Activated CD4-positive, alpha-beta T cell treated with anti-CD3 and anti-CD28 coated beads, Interleukin-2, amount 50 U/mL, for 16 hours (primary cell): Measurements from ENCODE around the gene KRTAP10-5.
"Not testable (repeated sequence)": the region's sequence is repeated elsewhere in the genome, so short reads cannot be mapped to it uniquely, and the experiment has no call there.

Source experiments
- DNase-seq: peaks from one replicate; pipeline ENCODE4 v3.0.0-alpha.2; 2020

KRTAP10-5 gene

DNA sequence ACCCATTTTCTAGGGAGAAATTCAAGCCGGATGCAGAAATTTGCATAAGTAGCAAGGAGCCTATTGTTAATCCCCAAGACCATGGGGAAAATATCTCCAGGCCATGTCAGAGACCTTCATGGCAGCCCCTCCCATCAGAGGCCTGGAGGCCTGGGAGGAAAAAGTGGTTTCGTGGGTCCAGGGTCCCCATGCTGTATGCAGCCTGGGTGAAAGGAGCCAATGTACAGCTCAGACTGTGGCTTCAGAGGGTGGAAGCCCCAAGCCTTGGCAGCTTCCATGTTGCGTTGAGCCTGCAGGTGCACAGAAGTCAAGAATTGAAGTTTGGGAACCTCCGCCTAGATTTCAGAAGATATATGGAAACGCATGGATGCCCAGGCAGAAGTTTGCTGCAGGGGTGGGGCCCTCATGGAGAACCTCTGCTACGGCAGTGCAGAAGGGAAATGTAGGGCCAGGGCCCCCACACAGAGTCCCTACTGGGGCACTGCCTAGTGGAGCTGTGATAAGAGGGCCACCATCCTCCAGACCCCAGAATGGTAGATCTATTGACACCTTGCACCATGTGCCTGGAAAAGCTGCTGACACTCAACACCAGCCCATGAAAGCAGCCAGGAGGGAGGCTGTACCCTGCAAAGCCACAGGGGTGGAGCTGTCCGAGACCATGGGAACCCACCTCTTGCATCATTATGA, 29.9 kb upstream of the KRTAP10-5 start:
- DNase-seq = not testable (repeated sequence)

GRCh38 chr21:44609193-44609592, 28.8 kb upstream of the KRTAP10-5 start:
- no peak for DNase-seq

DNA sequence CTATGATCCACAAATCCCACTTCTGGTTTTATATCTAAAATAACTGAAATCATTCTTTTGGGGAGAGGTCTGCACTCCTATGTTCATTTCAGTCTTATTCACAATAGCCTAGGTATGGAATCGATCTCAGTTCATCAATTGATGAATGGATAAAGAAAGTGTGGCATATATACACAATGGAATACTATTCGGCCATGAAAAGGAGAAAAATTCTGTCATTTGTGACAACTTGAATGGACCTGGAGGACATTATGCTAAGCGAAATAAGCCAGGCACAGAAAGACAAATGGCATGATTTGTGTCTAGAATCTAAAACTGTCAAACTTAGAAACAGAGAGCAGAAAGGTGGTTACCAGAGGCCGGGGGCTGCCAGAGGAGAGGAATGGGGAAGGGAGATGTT, 26.1 kb upstream of the KRTAP10-5 start:
- no peak for DNase-seq

GRCh38 chr21:44603911-44604310, 23.5 kb upstream of the KRTAP10-5 start:
- no peak for DNase-seq

GRCh38 chr21:44603109-44603875, 22.9 kb upstream of the KRTAP10-5 start:
- DNase-seq = no peak

- DNase-seq = no peak
Measured at GRCh38 chr21:44602463-44602850, 22.1 kb upstream of the KRTAP10-5 start.

DNA sequence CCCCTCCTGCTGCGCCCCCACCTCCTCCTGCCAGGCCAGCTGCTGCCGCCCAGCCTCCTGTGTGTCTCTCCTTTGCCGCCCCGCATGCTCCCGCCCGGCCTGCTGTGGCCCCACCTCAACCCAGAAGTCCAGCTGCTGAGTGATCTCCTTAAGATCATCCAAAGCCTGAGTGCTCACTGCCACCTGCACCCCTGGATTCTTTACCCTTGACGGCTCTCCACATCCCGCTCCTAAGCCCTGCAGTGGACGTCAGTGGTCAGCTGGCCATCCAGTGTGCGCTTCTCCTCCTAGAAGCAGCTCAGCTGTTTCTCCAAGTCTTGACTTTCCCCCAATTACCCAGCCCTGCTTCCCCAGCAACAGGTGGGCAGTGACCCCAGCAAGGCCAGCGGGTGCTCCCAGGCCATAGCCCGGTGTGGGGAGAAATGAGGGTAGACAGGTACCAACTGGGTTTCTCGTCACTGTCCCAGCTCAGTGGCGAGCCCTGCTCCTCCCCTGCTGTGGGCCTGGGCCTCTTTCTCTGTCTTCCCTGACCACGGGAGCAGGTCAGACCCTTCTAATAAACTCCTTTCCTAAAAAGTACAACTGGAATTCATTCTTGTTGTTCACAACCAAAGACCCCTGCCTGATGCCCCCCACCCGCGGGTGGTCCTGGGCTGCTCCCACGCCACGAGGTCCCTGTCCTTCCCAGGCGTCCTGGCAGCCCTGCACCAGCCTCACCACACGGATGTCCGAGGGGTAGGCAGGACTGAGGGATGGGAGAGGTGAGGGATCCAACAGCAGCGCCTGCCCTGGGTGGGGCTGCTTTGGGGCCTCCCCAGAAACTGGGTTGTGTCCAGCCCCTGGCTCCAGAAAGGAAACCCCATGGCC, 21.4 kb upstream of the KRTAP10-5 start:
- DNase-seq = no peak

DNA sequence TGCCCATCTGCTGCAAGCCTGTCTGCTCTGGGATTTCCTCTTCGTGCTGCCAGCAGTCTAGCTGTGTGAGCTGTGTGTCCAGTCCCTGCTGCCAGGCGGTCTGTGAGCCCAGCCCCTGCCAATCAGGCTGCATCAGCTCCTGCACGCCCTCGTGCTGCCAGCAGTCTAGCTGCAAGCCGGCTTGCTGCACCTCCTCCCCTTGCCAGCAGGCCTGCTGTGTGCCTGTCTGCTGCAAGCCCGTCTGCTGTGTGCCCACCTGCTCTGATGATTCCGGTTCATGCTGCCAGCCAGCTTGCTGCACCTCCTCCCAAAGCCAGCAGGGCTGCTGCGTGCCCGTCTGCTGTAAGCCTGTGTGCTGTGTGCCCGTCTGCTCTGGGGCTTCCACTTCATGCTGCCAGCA, 20.7 kb upstream of the KRTAP10-5 start:
- not testable (repeated sequence) for DNase-seq

GRCh38 chr21:44600118-44600978, 19.9 kb upstream of the KRTAP10-5 start, which contains the start of gene KRTAP10-7:
Gene KRTAP10-7 (plus strand): TSS chr21:44600597. CDS start chr21:44600622, 25 bp downstream.
- not testable (repeated sequence) for DNase-seq

GRCh38 chr21:44599264-44600029, 19.0 kb upstream of the KRTAP10-5 start:
- DNase-seq = no peak

- no peak for DNase-seq
Measured at GRCh38 chr21:44598061-44598460, 17.7 kb upstream of the KRTAP10-5 start.

DNA sequence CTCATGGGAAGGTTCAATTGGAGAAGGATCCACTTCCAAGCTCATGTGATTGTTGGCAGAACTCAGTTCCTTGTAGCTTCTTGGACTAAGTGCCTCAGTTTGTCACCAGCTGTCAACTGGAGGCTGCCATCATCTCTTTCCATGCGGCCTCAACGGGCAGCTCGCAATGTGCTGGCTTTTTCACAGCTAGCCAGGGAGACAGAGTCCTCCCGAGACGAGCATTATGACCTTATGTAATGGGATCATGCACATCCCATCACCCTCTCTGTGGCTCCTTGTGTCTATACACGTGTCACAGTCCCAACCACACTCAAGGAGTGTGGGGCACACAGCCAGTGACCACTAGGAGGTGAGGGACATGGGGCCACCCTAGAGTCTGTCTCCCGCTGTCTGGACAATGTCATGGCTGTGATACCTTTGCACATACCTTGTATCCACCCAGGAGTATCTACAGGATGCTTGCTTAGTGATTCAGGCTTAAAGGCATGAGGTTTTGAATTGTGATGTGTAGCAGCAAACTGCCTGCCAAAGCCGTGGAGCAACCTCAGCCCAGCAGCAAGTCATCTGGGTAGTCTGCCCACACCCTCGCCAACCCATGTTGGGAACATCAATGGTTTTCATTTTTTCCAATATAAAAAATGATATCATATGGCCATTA, 15.8 kb upstream of the KRTAP10-5 start:
- no peak for DNase-seq

DNA sequence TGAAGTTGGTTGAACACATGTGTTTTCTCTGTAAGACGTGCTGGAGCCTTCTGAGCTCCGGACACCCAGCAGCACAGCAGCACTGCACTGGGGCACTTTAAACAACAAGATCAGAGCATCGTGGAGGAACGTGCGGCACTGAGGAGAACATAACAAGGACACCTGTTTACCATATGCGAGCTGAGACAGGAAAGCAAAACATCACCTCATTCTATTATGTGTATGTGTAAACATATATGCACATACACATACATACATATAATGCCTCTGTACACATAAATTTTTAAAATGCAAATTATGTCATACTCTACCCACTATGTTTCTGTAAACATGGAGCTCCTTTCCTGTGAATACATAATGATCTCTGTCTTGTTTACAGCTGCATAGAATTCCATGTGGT, 15.1 kb upstream of the KRTAP10-5 start:
- no peak for DNase-seq

DNA sequence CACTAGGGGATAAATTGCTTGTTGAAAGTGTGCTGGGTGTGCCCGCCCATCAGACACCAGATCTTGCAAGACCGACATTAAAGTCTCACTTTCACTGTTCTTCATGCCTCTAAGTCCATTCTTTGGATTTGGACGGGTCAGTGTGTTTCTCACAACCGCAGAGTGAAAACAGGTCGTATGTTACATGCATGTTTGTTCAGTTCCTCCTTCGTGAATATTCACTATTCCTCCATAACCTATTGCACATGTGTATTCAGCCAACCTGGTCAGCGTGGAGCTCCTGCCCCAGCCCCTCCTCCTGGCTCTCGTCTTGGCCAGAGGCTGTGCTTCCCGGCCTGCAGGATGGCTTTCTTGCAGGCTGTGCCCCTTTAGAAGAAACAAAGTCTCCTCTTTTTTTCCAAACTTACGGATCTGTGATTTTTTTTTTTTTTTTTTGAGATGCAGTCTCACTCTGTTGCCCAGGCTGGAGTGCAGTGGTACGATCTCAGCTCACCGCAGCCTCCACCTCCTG, 14.1 kb upstream of the KRTAP10-5 start:
- DNase-seq = no peak

- DNase-seq = no peak
Measured at GRCh38 chr21:44593598-44594405, 13.4 kb upstream of the KRTAP10-5 start.

- no peak for DNase-seq
Measured at GRCh38 chr21:44592446-44593311, 12.3 kb upstream of the KRTAP10-5 start, which contains the start of gene KRTAP10-6. Gene KRTAP10-6 (minus strand): TSS chr21:44592505. CDS start chr21:44592484, 21 bp downstream.

DNA sequence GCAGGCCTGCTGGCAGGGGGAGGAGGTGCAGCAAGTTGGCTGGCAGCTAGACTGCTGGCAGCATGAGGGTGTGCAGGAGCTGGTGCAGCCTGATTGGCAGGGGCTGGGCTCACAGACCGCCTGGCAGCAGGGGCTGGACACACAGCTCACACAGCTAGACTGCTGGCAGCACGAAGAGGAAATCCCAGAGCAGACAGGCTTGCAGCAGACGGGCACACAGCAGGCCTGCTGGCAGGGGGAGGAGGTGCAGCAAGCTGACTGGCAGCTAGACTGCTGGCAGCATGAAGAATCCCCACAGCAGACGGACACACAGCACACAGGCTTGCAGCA, 11.4 kb upstream of the KRTAP10-5 start:
- DNase-seq = not testable (repeated sequence)

DNA sequence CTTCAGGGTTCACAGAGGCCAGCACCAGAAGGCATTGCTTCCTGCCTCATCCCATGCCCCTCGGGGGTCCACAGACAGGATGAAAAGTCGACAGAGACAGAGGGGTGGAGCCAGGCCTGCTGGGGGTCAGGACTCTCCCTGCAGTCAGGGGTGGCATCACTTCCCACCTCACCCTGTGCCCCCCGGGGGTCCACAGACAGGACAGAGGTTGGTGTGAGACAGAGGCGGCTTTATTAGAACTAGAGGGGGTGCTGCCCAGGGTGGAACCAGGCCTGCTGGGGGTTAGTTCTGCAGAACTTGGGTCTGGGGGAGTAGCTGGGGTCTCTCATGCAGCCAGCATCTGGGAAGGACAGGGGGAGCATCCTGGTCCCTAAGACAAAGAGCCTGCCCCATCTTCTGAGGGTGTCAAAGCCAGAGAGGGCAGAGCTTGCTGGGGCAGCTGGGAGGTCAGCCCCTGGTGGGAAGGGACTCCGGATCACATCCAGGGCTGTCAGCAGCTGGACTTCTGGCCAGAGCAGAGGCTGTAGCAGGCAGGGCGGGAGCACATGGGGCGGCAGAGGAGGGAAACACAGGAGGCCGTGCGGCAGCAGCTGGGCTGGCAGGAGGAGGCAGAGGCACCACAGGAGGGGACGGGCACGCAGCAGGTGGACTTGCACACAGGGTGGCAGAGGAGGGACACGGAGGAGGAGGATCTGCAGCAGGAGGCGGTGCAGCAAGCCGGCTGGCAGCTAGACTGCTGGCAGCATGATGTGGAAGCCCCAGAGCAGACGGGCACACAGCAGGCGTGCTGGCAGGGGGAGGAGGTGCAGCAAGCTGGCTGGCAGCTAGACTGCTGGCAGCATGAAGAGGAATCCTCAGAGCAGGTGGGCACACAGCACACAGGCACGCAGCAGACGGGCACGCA, 10.7 kb upstream of the KRTAP10-5 start:
- not testable (repeated sequence) for DNase-seq
